ENCODE data around the gene CUL2. TPM values are rescaled to one million over a fixed set of nuclear protein-coding genes. Genes with fewer than 3 reads are reported as not detected.
"Not testable (repeated sequence)": the region's sequence is repeated elsewhere in the genome, so short reads cannot be mapped to it uniquely, and the experiment has no call there.

Gene CUL2
- polyA plus RNA-seq, 6 donors from 2014 or later: 23.7 to 36.2 (median 28.4) TPM

- no peaks in the 10 kb centered on the region for H3K9me3 Mint-ChIP-seq
- H3K4me1 Mint-ChIP-seq: no peaks in the 10 kb centered on the region
- H3K27ac Mint-ChIP-seq: no peak overlapping the region
- no peak for DNase-seq
- H3K36me3 Mint-ChIP-seq: no peaks in the 10 kb centered on the region
- peaks cover 4 to 16% (median 9%) of the 10 kb centered on the region in 3 donors for H3K27me3 Mint-ChIP-seq
- no peak for ATAC-seq (ENCODE audit: low read depth in 2 of 2)
- no peak overlapping the region for H3K4me3 Mint-ChIP-seq
Observed at GRCh38 chr10:35112571-35112970, 22.4 kb upstream of the CUL2 start.

- no peak for ATAC-seq (ENCODE audit: low read depth in 2 of 2)
Observed at GRCh38 chr10:35103882-35104281, 13.7 kb upstream of the CUL2 start.

GRCh38 chr10:35097510-35097909 lies 7.4 kb upstream of the CUL2 start:
- Mint-ChIP-seq H3K4me3 (no peak overlapping the region), H3K27ac (no peak overlapping the region), H3K4me1 (no peaks in the 10 kb centered on the region), H3K27me3 (peaks cover 11 to 33% (median 26%) of the 10 kb centered on the region in 3 donors), H3K9me3 (peaks cover 0 to 5% (median 0%) of the 10 kb centered on the region in 7 donors), H3K36me3 (no peaks in the 10 kb centered on the region)
- DNase-seq (no peak), ATAC-seq (ENCODE audit: low read depth in 2 of 2) (no peak)

More at GRCh38 chr10:35103882-35104281, 13.7 kb upstream of the CUL2 start:
- Mint-ChIP-seq H3K27me3 (peaks cover 0 to 3% (median 2%) of the 10 kb centered on the region in 3 donors), H3K4me1 (no peaks in the 10 kb centered on the region), H3K36me3 (no peaks in the 10 kb centered on the region), H3K27ac (no peak overlapping the region), H3K4me3 (no peak overlapping the region), H3K9me3 (no peaks in the 10 kb centered on the region)
- no peak for DNase-seq

GRCh38 chr10:35096312-35096711 lies 6.2 kb upstream of the CUL2 start:
- H3K36me3 Mint-ChIP-seq: no peaks in the 10 kb centered on the region
- H3K27me3 Mint-ChIP-seq: peaks cover 11 to 33% (median 26%) of the 10 kb centered on the region in 3 donors
- peaks cover 1 to 2% (median 2%) of the 10 kb centered on the region in 3 donors for H3K4me1 Mint-ChIP-seq

GRCh38 chr10:35092851-35093250 lies 2.7 kb upstream of the CUL2 start:
- Mint-ChIP-seq H3K27ac (no peak overlapping the region), H3K36me3 (no peaks in the 10 kb centered on the region), H3K27me3 (peaks cover 8 to 23% (median 13%) of the 10 kb centered on the region in 3 donors), H3K4me3 (peak overlapping the region in 1 of 8 donors; percentile 68), H3K9me3 (peaks cover 0 to 5% (median 0%) of the 10 kb centered on the region in 7 donors), H3K4me1 (peaks cover 22 to 28% (median 27%) of the 10 kb centered on the region in 3 donors)
- no peak for DNase-seq
- ATAC-seq (ENCODE audit: low read depth in 2 of 2): no peak

More at GRCh38 chr10:35096312-35096711, 6.2 kb upstream of the CUL2 start:
- Mint-ChIP-seq H3K9me3 (peaks cover 0 to 5% (median 0%) of the 10 kb centered on the region in 7 donors), H3K27ac (no peak overlapping the region), H3K4me3 (peak overlapping the region in 1 of 8 donors; percentile 12)
- ATAC-seq (ENCODE audit: low read depth in 2 of 2) (no peak), DNase-seq (no peak)

GRCh38 chr10:35091994-35092790 lies 2.1 kb upstream of the CUL2 start:
- Mint-ChIP-seq H3K4me1 (peaks cover 28 to 35% (median 34%) of the 10 kb centered on the region in 3 donors), H3K4me3 (peak overlapping the region in 4 of 8 donors; percentile 37 to 99 (median 83)), H3K9me3 (peaks cover 0 to 5% (median 0%) of the 10 kb centered on the region in 7 donors), H3K36me3 (no peaks in the 10 kb centered on the region), H3K27ac (peak overlapping the region in 1 of 6 donors; percentile 33), H3K27me3 (peaks cover 8 to 18% (median 12%) of the 10 kb centered on the region in 3 donors)
- DNase-seq: no peak
- ATAC-seq (ENCODE audit: low read depth in 2 of 2): no peak

GRCh38 chr10:35089611-35090161 lies 455 bp downstream of the CUL2 start:
- H3K4me1 Mint-ChIP-seq: peaks cover 35 to 57% (median 51%) of the 10 kb centered on the region in 3 donors
- peak overlapping the region; percentile 89 to 99 (median 96) for H3K4me3 Mint-ChIP-seq
- peak; percentile 26 to 36 for ATAC-seq (ENCODE audit: low read depth in 2 of 2)
- DNase-seq: no peak
- peak overlapping the region; percentile 87 to 99 (median 96) for H3K27ac Mint-ChIP-seq
- peaks cover 0 to 5% (median 0%) of the 10 kb centered on the region in 7 donors for H3K9me3 Mint-ChIP-seq
- H3K36me3 Mint-ChIP-seq: no peaks in the 10 kb centered on the region
- no peaks in the 10 kb centered on the region for H3K27me3 Mint-ChIP-seq

GRCh38 chr10:35083242-35083641 lies 6.9 kb downstream of the CUL2 start:
- peak overlapping the region in 3 of 8 donors; percentile 9 to 51 (median 16) for H3K4me3 Mint-ChIP-seq
- H3K4me1 Mint-ChIP-seq: peaks cover 37 to 62% (median 59%) of the 10 kb centered on the region in 3 donors

GRCh38 chr10:35080261-35080660 lies 9.9 kb downstream of the CUL2 start:
- not testable (repeated sequence) for ATAC-seq (ENCODE audit: low read depth in 2 of 2); H3K4me3 Mint-ChIP-seq; H3K9me3 Mint-ChIP-seq; H3K27me3 Mint-ChIP-seq; DNase-seq; H3K27ac Mint-ChIP-seq
- peaks cover 0 to 22% of the 10 kb centered on the region in 2 donors for H3K36me3 Mint-ChIP-seq
- H3K4me1 Mint-ChIP-seq: peaks cover 21 to 34% (median 32%) of the 10 kb centered on the region in 3 donors

More at GRCh38 chr10:35083242-35083641, 6.9 kb downstream of the CUL2 start:
- peak overlapping the region in 2 of 6 donors; percentile 38 to 40 for H3K27ac Mint-ChIP-seq
- H3K27me3 Mint-ChIP-seq: no peaks in the 10 kb centered on the region
- peaks cover 0 to 22% of the 10 kb centered on the region in 2 donors for H3K36me3 Mint-ChIP-seq
- ATAC-seq (ENCODE audit: low read depth in 2 of 2) (no peak), DNase-seq (no peak)
- peaks cover 0 to 2% (median 0%) of the 10 kb centered on the region in 7 donors for H3K9me3 Mint-ChIP-seq

- peaks cover 0 to 22% of the 10 kb centered on the region in 2 donors for H3K36me3 Mint-ChIP-seq
- H3K4me1 Mint-ChIP-seq: peaks cover 21 to 34% (median 32%) of the 10 kb centered on the region in 3 donors
- ATAC-seq (ENCODE audit: low read depth in 2 of 2): no peak
- peak overlapping the region in 1 of 6 donors; percentile 47 for H3K27ac Mint-ChIP-seq
- H3K27me3 Mint-ChIP-seq: no peaks in the 10 kb centered on the region
- no peak for DNase-seq
- H3K9me3 Mint-ChIP-seq: peaks cover 0 to 2% (median 0%) of the 10 kb centered on the region in 7 donors
- H3K4me3 Mint-ChIP-seq: no peak overlapping the region
Observed at GRCh38 chr10:35079763-35080162, 10.4 kb downstream of the CUL2 start.

- ATAC-seq (ENCODE audit: low read depth in 2 of 2): no peak
- Mint-ChIP-seq H3K4me1 (peaks cover 21 to 35% (median 35%) of the 10 kb centered on the region in 3 donors), H3K36me3 (peaks cover 0 to 22% of the 10 kb centered on the region in 2 donors), H3K27ac (peak overlapping the region in 1 of 6 donors; percentile 47), H3K9me3 (peaks cover 0 to 2% (median 0%) of the 10 kb centered on the region in 7 donors), H3K27me3 (no peaks in the 10 kb centered on the region), H3K4me3 (no peak overlapping the region)
- no peak for DNase-seq
Observed at GRCh38 chr10:35079265-35079664, 10.9 kb downstream of the CUL2 start.

GRCh38 chr10:35075228-35075627 lies 14.9 kb downstream of the CUL2 start:
- ATAC-seq (ENCODE audit: low read depth in 2 of 2) (no peak), DNase-seq (no peak)
- no peaks in the 10 kb centered on the region for H3K9me3 Mint-ChIP-seq
- H3K4me1 Mint-ChIP-seq: peaks cover 12 to 27% (median 13%) of the 10 kb centered on the region in 3 donors
- no peaks in the 10 kb centered on the region for H3K27me3 Mint-ChIP-seq
- no peak overlapping the region for H3K27ac Mint-ChIP-seq
- H3K4me3 Mint-ChIP-seq: no peak overlapping the region
- peaks cover 0 to 9% of the 10 kb centered on the region in 2 donors for H3K36me3 Mint-ChIP-seq

GRCh38 chr10:35074266-35074665 lies 15.9 kb downstream of the CUL2 start:
- Mint-ChIP-seq H3K9me3 (no peaks in the 10 kb centered on the region), H3K36me3 (peaks cover 8 to 9% of the 10 kb centered on the region in 2 donors), H3K4me1 (peaks cover 6 to 21% (median 14%) of the 10 kb centered on the region in 3 donors), H3K27ac (peak overlapping the region in 1 of 6 donors; percentile 92), H3K27me3 (no peaks in the 10 kb centered on the region), H3K4me3 (no peak overlapping the region)
- no peak for ATAC-seq (ENCODE audit: low read depth in 2 of 2)
- no peak for DNase-seq

Measured in naive B cell (primary cell).